Right atrium auricular region (tissue), 2 donors: ENCODE results near the gene WASF2. TPM values are rescaled to one million over a fixed set of nuclear protein-coding genes. Genes with fewer than 3 reads are reported as not detected.

Experiments
- DNase-seq: peaks from one replicate; pipeline ENCODE4 v3.0.0-alpha.2; 2019; ENCODE audit warnings: low spot score
- H3K27ac ChIP-seq, 2 donors: fragments of 200-600 bp; sonication (generic); 1 replicate in 1 of 2; 2 replicates in 1 of 2; pipeline ENCODE4 v1.5.1; 2016 to 2019
- H3K27me3 ChIP-seq, 2 donors: fragments of 200-600 bp; sonication (generic); one replicate each; pipeline versions ENCODE4 v1.5.1 to v1.6.0; 2017 to 2019
- H3K36me3 ChIP-seq: fragments of 200-600 bp; sonication (generic); one replicate; pipeline ENCODE4 v1.5.1; 2016
- H3K4me1 ChIP-seq, 2 donors: fragments of 200-600 bp; sonication (generic); one replicate each; pipeline versions ENCODE4 v1.5.1 to v1.6.0; 2017 to 2019
- H3K4me3 ChIP-seq, 2 donors: fragments of 200-600 bp; sonication (generic); 1 replicate in 1 of 2; 2 replicates in 1 of 2; pipeline ENCODE4 v1.5.1; 2017 to 2019; ENCODE audit warnings: mild to moderate bottlenecking in 1 of 2, moderate library complexity in 1 of 2
- H3K9me3 ChIP-seq, 2 donors: fragments of 200-600 bp; sonication (generic); one replicate each; pipeline ENCODE4 v1.5.1; 2019
- CTCF ChIP-seq, 2 donors: fragments of 200-600 bp; sonication (generic); IDR thresholded peaks; one replicate each; pipeline ENCODE4 v1.5.1; 2019; ENCODE audit warnings: antibody characterized with exemption in 2 of 2
- total RNA-seq, 2 donors: library from RNA; depleted of rRNA; stranded (reverse); fragments of >200 nt; gene quantifications; one replicate each; pipeline ENCODE4 v1.1.0, GENCODE V29; 2016

Gene WASF2
- total RNA-seq, 2 donors from 2014 or later, result 20.7 to 49.0 TPM

GRCh38 chr1:27356277-27356618 is 133.7 kb downstream of the WASF2 start:
- Histone ChIP-seq H3K36me3 (peaks cover 80% of the 10 kb centered on the region), H3K9me3 (no peaks in the 10 kb centered on the region), H3K27me3 (no peaks in the 10 kb centered on the region), H3K4me1 (peaks cover 0 to 15% of the 10 kb centered on the region in 2 donors), H3K4me3 (no peak overlapping the region), H3K27ac (no peak overlapping the region)
- no peak for TF ChIP-seq CTCF (IDR thresholded peaks at IDR 0.05)
- DNase-seq, result no peak

GRCh38 chr1:27355683-27356082 is 134.3 kb downstream of the WASF2 start:
- peaks cover 74% of the 10 kb centered on the region for H3K36me3 ChIP-seq
- H3K4me3 ChIP-seq, result no peak overlapping the region
- H3K27me3 ChIP-seq, result no peaks in the 10 kb centered on the region
- H3K27ac ChIP-seq, result no peak overlapping the region
- peaks cover 0 to 21% of the 10 kb centered on the region in 2 donors for H3K4me1 ChIP-seq
- no peaks in the 10 kb centered on the region for H3K9me3 ChIP-seq
- TF ChIP-seq CTCF (IDR thresholded peaks at IDR 0.05), result no peak
- no peak for DNase-seq

Other genes with a start within 250 kb of the WASF2 start
- 10 to 100 TPM; 13.6 to 24.3 TPM for gene TMEM222, start 168.0 kb downstream of the WASF2 start, total RNA-seq
- gene SYTL1, start 148.1 kb downstream of the WASF2 start, total RNA-seq, result 1 to 10 TPM; 1.3 to 1.8 TPM
- 10 to 100 TPM; 31.3 to 42.1 TPM for gene MAP3K6, start 123.2 kb downstream of the WASF2 start, total RNA-seq
- gene FCN3, start 115.3 kb downstream of the WASF2 start, total RNA-seq, result 10 to 100 TPM; 21.1 to 36.6 TPM
- gene CD164L2, start 106.8 kb downstream of the WASF2 start, total RNA-seq, result not detected
- 1 to 10 TPM; 2.9 to 4.4 TPM for gene GPR3, start 97.5 kb downstream of the WASF2 start, total RNA-seq
- 10 to 100 TPM; 23.5 to 35.0 TPM for gene AHDC1, start 114.0 kb upstream of the WASF2 start, total RNA-seq
- 10 to 100 TPM in 1 of 2 donors, 1 to 10 TPM in 1; 5.7 to 19.8 TPM for gene FGR, start 145.0 kb upstream of the WASF2 start, total RNA-seq
- 10 to 100 TPM; 40.2 to 43.3 TPM for gene IFI6, start 182.0 kb upstream of the WASF2 start, total RNA-seq
- 10 to 100 TPM in 1 of 2 donors, 1 to 10 TPM in 1; 9.8 to 11.3 TPM for gene FAM76A, start 235.8 kb upstream of the WASF2 start, total RNA-seq